LNCaP clone FGC (cell line): ENCODE results near the gene ASPSCR1.

Experiments used
- DNase-seq: peaks from one replicate; pipeline ENCODE4 v3.0.0-alpha.2; 2011; ENCODE audit warnings: low read depth
- H3K4me3 ChIP-seq: 2 replicates; pipeline ENCODE4 v1.5.1; 2011; ENCODE audit warnings: mild to moderate bottlenecking, low read depth, low read length, control low read depth
- TF ChIP-seq, protein P1 (sequence below): IDR thresholded peaks from 2 replicates; pipeline ENCODE4 v1.5.1; 2012; ENCODE audit warnings: mild to moderate bottlenecking; ENCODE audit not compliant: control insufficient read depth, insufficient read depth; ENCODE audit errors: extremely low read depth

Gene ASPSCR1

GRCh38 chr17:81958633-81959342 is 18.6 kb upstream of the ASPSCR1 start:
- DNase-seq: no peak
- H3K4me3 ChIP-seq: peak overlapping the region; percentile 34
- TF ChIP-seq, protein P1, sequence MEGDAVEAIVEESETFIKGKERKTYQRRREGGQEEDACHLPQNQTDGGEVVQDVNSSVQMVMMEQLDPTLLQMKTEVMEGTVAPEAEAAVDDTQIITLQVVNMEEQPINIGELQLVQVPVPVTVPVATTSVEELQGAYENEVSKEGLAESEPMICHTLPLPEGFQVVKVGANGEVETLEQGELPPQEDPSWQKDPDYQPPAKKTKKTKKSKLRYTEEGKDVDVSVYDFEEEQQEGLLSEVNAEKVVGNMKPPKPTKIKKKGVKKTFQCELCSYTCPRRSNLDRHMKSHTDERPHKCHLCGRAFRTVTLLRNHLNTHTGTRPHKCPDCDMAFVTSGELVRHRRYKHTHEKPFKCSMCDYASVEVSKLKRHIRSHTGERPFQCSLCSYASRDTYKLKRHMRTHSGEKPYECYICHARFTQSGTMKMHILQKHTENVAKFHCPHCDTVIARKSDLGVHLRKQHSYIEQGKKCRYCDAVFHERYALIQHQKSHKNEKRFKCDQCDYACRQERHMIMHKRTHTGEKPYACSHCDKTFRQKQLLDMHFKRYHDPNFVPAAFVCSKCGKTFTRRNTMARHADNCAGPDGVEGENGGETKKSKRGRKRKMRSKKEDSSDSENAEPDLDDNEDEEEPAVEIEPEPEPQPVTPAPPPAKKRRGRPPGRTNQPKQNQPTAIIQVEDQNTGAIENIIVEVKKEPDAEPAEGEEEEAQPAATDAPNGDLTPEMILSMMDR: no peak

GRCh38 chr17:81959362-81960129 is 17.9 kb upstream of the ASPSCR1 start:
- H3K4me3 ChIP-seq: peak overlapping the region; percentile 34
- DNase-seq: no peak
- TF ChIP-seq, protein P1: peak; percentile 100

- peak overlapping the region; percentile 15; the same call in 1 of the 2 replicates for H3K4me3 ChIP-seq
- no peak for DNase-seq
- TF ChIP-seq, protein P1: no peak
Measured at GRCh38 chr17:81960130-81960958, 17.1 kb upstream of the ASPSCR1 start.

- TF ChIP-seq, protein P1: peak; percentile 28; the same call in 1 of the 2 replicates
- H3K4me3 ChIP-seq: peak within 1 kb of the TSS; percentile 15; the same call in 1 of the 2 replicates
- no peak for DNase-seq
Measured at GRCh38 chr17:81961087-81961511, 16.3 kb upstream of the ASPSCR1 start, which contains the start of gene NOTUM. Gene NOTUM (minus strand): TSS chr17:81961187. CDS start chr17:81960909, 278 bp downstream.

DNA sequence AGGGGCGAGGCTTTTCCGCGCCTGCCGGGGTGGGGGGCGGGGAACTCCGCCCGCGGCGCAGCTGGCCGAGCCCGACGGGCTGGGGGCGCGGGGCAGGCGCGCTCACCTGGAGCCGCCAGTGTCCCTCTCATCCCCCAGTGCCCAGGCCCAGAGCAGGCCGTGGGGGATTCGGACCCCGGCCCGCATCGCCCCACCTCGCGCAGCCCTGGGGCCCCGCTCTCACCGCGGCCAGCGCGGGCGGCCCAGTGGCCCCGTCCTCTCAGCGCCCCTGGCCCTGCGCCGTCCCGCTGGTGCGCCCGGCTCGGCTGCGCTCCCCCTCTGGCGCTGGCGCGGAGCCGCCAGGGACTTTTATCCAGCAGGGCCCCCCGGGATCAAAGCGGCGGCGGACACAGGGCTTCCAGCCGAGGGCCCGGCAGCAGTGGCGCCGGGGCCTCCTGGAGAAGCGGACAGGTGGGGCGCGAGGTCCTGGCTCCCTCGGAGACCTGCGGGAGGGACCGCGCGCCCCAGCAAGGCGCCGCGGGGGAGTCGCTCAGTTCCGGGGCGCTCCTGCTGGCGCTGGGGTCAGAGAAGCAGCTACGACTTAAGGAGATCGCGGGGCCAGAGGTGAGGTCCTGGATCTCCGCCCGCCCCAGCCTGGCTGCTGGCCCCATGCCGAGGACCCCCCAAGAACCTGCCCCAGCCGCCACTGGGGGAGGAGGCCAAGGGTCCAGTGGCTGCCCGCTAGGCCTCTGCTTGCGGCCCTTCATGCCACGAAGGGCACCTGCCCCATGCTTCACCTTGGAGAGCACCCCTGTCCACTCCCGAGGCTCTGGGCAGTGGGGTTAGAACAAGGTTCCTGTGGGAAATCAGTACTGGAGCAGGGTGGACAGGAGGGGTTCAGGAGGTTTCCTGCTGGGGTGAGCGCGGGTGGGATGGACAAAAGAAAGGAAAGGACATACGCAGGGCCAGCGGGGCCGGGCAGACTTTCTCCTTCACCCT is 15.6 kb upstream of the ASPSCR1 start:
- DNase-seq: no peak
- H3K4me3 ChIP-seq: no peak overlapping the region
- TF ChIP-seq, protein P1: no peak
